Left ventricle myocardium inferior (tissue), 1 donor: ENCODE measurements around the gene HPGDS. TPM values are rescaled to one million over a fixed set of nuclear protein-coding genes. Genes with fewer than 3 reads are reported as not detected.

ENCODE experiments used
- DNase-seq: peaks from one replicate; pipeline ENCODE4 v3.0.0-alpha.2; 2020
- H3K27ac ChIP-seq: fragments of 200-600 bp; replicated peaks from 2 replicates; pipeline ENCODE4 v1.8.0; 2021
- H3K27me3 ChIP-seq: fragments of 200-600 bp; 2 replicates; pipeline ENCODE4 v1.8.0; 2021; ENCODE audit warnings: low read depth
- H3K36me3 ChIP-seq: fragments of 200-600 bp; 2 replicates; pipeline ENCODE4 v1.8.0; 2021
- H3K4me1 ChIP-seq: fragments of 200-600 bp; 2 replicates; pipeline ENCODE4 v1.8.0; 2021
- H3K4me3 ChIP-seq: fragments of 200-600 bp; 2 replicates; pipeline ENCODE4 v1.8.0; 2021; ENCODE audit warnings: mild to moderate bottlenecking, moderate library complexity
- H3K9me3 ChIP-seq: fragments of 200-600 bp; replicated peaks from 2 replicates; pipeline ENCODE4 v1.8.0; 2021
- CTCF ChIP-seq: fragments of 200-600 bp; IDR thresholded peaks from 2 replicates; pipeline ENCODE4 v1.8.0; 2021; ENCODE audit warnings: antibody characterized with exemption, mild to moderate bottlenecking, borderline replicate concordance
- intact Hi-C: fragments of 100-400 bp; cut with micrococcal nuclease; formaldehyde crosslinking; loops from one replicate; pipeline ENCODE4 v1.11.0; 2022
- total RNA-seq: library from RNA; stranded (reverse); fragmentation: NEBNext Ultra II Directional; extraction: Animal tissue kit (Norgen Biotek cat#: 25700); gene quantifications from one replicate; pipeline ENCODE4 v1.2.1, GENCODE V29; 2021
- donor health status: DM: no; HTN: yes; CAD: no; lungs with severe emphysema.

HPGDS gene
- total RNA-seq, 1 donor from 2014 or later = 2.3 TPM

GRCh38 chr4:94253036-94253435 is 89.6 kb downstream of the HPGDS start:
- Histone ChIP-seq H3K27ac (no peak overlapping the region), H3K4me3 (no peak overlapping the region), H3K9me3 (no peaks in the 10 kb centered on the region), H3K36me3 (peaks cover 34% of the 10 kb centered on the region), H3K4me1 (no peaks in the 10 kb centered on the region), H3K27me3 (no peaks in the 10 kb centered on the region)
- DNase-seq = no peak
- intact Hi-C loops = no loop called here
- no peak for TF ChIP-seq CTCF

GRCh38 chr4:94251094-94251493 is 91.5 kb downstream of the HPGDS start:
- Histone ChIP-seq H3K27me3 (no peaks in the 10 kb centered on the region), H3K36me3 (peaks cover 42% of the 10 kb centered on the region), H3K9me3 (no peaks in the 10 kb centered on the region), H3K27ac (no peak overlapping the region), H3K4me1 (peaks cover 4% of the 10 kb centered on the region), H3K4me3 (no peak overlapping the region)
- no peak for DNase-seq
- intact Hi-C loops = no loop called here
- no peak for TF ChIP-seq CTCF

Other genes with a start within 250 kb of the HPGDS start
- gene SMARCAD1, start 135.0 kb downstream of the HPGDS start, total RNA-seq = 9.5 TPM
- 982 TPM for gene PDLIM5, start 109.1 kb upstream of the HPGDS start, total RNA-seq